ENCODE data around the gene RIOK1. TPM values are rescaled to one million over a fixed set of nuclear protein-coding genes. Genes with fewer than 3 reads are reported as not detected.

Gene RIOK1
- total and polyA plus RNA-seq, 2 of the 13 experiments (the other 11 are each of a cell fraction or from before 2014, with no cell fraction given) = 9.4 to 37.8 TPM

DNA sequence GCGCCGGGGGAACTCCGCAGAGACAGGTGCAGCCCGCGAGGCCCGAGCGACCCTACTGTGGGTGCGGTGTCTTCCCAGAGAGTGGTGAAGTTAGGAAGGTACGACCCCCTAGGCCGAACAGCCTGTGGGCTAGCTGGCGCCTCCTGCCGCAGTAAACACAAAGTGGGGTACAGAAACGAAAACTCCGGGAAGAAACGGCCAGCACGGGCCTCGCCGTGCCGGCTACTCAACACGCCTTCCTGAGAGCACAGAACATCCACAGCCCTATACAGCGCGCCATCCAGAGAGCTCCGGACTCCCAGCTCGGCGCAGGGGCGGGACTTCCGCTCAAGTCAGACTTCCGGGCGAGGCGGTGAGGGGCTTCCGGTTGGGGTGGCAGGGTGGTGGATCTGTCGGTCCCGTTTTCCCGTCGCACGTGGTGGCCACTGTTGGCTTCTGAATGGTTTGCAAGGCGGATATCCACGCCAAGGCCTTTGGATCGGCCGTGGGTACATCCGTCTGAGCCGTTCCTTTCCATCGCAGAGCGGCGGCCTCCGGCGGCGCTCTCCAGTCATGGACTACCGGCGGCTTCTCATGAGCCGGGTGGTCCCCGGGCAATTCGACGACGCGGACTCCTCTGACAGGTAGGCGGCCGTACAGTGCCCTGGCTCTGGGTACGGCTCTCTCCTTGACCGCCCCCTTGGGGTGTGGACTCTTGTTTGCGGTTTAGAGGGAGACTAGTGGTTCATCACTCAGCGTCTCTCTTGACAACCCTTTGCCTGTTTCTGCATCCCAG lies at the start of gene RIOK1, which contains the start of gene CAGE1 (continued):
- TF ChIP-seq ATF1 (CRISPR knock-in tag; IDR thresholded peaks at IDR 0.05) (peak; percentile 16; the same call in 1 of the 2 replicates), ZNF446 (CRISPR knock-in tag; IDR thresholded peaks at IDR 0.05) (peak; percentile 71), HMG20B (CRISPR knock-in tag; conservative IDR thresholded peaks at IDR 0.05) (0 out of 2 replicates have a peak, but pooled peaks have one; percentile 9), RCOR2 (CRISPR knock-in tag; IDR thresholded peaks at IDR 0.05) (no peak), ATF7-NPFF (CRISPR knock-in tag; IDR thresholded peaks at IDR 0.05; ENCODE audit: low read depth) (peak; percentile 88), FOXK1 (CRISPR knock-in tag; IDR thresholded peaks at IDR 0.05; ENCODE audit: borderline replicate concordance, low read depth) (peak; percentile 80), CCAR2 (optimal IDR thresholded peaks at IDR 0.05; ENCODE audit: low read depth, low read length) (no peak)

DNA sequence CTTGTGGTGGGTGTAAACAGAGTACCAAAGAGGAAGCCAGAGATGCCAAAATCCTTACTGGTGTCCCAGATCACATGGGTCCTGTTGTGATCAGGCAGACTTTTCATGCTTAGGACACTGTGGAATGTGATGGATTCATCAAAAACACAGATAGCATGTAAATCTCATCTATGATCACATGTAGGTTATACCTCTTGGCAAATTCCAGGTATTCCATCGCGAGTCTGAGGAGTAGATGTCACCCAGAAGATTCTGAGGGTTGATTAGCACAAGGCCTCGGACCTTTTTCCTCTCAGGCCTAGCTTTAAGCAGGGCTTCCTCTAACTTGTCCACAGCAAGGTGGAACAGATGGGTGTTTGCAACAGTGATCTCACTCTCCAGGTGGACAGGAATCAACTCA lies 48.3 kb upstream of the RIOK1 start:
- intact Hi-C loops (cut with micrococcal nuclease; ENCODE audit: unreplicated experiment) (no loop called here), in situ Hi-C loops (cut with HindIII; ENCODE audit: extremely low pct_ligation_motif_present, low pct_unique_long_range_greater_than_20kb) (no loop called here)
- no peaks in the 10 kb centered on the region for H4K20me1 ChIP-seq (ENCODE audit: insufficient read depth, low read length)
- peaks cover 35% of the 10 kb centered on the region for H3K4me1 ChIP-seq (ENCODE audit: insufficient read depth, low read length)
- no peak overlapping the region for H2AFZ ChIP-seq (ENCODE audit: low read length)
- no peak overlapping the region for H3K27ac ChIP-seq (ENCODE audit: extremely low read length, insufficient read depth, low read length)
- H3K9ac ChIP-seq (ENCODE audit: insufficient read depth, low read depth, low read length) = no peak overlapping the region
- no peaks in the 10 kb centered on the region; a peak in 1 of 5 replicates for H3K27me3 ChIP-seq (ENCODE audit: control insufficient read depth in 1 of 2, insufficient read depth in 2 of 2, low read length in 2 of 2)
- no peaks in the 10 kb centered on the region for H3K36me3 ChIP-seq (replicated peaks in 1 of 2; ENCODE audit: control insufficient read depth in 1 of 2, insufficient read depth in 2 of 2, low read length in 2 of 2)
- no peak for DNase-seq (ENCODE audit: low spot score)
- H3K4me3 ChIP-seq (replicated peaks in 1 of 3; ENCODE audit: insufficient read depth in 1 of 3, low read depth in 2 of 3, low read length in 3 of 3) = no peak overlapping the region
- ChIA-PET CTCF (ENCODE audit: low intra/inter-chr PET ratio, low total read pairs) (no interaction called here), POLR2A (interaction anchor here (1.2 to 2.4 kb wide), 2 partner anchors 48 to 70 kb away, joined by 5 to 7 read pairs; partner anchors contain the start of genes CAGE1 and RIOK1)
- H3K79me2 ChIP-seq (ENCODE audit: insufficient read depth, low read length) = no peaks in the 10 kb centered on the region
- no peaks in the 10 kb centered on the region for H3K9me3 ChIP-seq (ENCODE audit: low read length)
- no peak for FAIRE-seq
- H3K4me2 ChIP-seq (ENCODE audit: low read depth, low read length) = no peak overlapping the region
- no TSS peak for BruUV-seq (replicated peaks)
- WGBS (ENCODE audit: low lambda C conversion rate) = 75% methylated on average over 3 of the region's 3 CpGs
- no peak for ATAC-seq
- TF ChIP-seq POLR2G (IDR thresholded peaks at IDR 0.05; ENCODE audit: low read depth, low read length) (no peak), SAFB2 (CRISPR knock-in tag; IDR thresholded peaks at IDR 0.05; ENCODE audit: borderline replicate concordance, low read depth) (no peak), NONO (IDR thresholded peaks at IDR 0.05) (no peak), NONO (CRISPR knock-in tag; conservative IDR thresholded peaks at IDR 0.05) (no peak), ZNF333 (CRISPR knock-in tag; IDR thresholded peaks at IDR 0.05; ENCODE audit: borderline replicate concordance) (no peak), RAD21 (CRISPR knock-in tag; IDR thresholded peaks at IDR 0.05) (no peak), SP140L (CRISPR knock-in tag; IDR thresholded peaks at IDR 0.05; ENCODE audit: borderline replicate concordance) (no peak), MED1 (CRISPR knock-in tag; IDR thresholded peaks at IDR 0.05) (no peak)
- TF ChIP-seq, protein P1, sequence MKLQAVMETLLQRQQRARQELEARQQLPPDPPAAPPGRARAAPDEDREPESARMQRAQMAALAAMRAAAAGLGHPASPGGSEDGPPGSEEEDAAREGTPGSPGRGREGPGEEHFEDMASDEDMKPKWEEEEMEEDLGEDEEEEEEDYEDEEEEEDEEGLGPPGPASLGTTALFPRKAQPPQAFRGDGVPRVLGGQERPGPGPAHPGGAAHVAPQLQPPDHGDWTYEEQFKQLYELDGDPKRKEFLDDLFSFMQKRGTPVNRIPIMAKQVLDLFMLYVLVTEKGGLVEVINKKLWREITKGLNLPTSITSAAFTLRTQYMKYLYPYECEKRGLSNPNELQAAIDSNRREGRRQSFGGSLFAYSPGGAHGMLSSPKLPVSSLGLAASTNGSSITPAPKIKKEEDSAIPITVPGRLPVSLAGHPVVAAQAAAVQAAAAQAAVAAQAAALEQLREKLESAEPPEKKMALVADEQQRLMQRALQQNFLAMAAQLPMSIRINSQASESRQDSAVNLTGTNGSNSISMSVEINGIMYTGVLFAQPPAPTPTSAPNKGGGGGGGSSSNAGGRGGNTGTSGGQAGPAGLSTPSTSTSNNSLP (IDR thresholded peaks at IDR 0.05; ENCODE audit: low read depth, low read length) = no peak
- TF ChIP-seq, protein P2, sequence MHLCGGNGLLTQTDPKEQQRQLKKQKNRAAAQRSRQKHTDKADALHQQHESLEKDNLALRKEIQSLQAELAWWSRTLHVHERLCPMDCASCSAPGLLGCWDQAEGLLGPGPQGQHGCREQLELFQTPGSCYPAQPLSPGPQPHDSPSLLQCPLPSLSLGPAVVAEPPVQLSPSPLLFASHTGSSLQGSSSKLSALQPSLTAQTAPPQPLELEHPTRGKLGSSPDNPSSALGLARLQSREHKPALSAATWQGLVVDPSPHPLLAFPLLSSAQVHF (CRISPR knock-in tag; IDR thresholded peaks at IDR 0.05) = no peak
- TF ChIP-seq, protein P3, sequence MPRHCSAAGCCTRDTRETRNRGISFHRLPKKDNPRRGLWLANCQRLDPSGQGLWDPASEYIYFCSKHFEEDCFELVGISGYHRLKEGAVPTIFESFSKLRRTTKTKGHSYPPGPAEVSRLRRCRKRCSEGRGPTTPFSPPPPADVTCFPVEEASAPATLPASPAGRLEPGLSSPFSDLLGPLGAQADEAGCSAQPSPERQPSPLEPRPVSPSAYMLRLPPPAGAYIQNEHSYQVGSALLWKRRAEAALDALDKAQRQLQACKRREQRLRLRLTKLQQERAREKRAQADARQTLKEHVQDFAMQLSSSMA (CRISPR knock-in tag; IDR thresholded peaks at IDR 0.05) = no peak
- TF ChIP-seq, protein P4, sequence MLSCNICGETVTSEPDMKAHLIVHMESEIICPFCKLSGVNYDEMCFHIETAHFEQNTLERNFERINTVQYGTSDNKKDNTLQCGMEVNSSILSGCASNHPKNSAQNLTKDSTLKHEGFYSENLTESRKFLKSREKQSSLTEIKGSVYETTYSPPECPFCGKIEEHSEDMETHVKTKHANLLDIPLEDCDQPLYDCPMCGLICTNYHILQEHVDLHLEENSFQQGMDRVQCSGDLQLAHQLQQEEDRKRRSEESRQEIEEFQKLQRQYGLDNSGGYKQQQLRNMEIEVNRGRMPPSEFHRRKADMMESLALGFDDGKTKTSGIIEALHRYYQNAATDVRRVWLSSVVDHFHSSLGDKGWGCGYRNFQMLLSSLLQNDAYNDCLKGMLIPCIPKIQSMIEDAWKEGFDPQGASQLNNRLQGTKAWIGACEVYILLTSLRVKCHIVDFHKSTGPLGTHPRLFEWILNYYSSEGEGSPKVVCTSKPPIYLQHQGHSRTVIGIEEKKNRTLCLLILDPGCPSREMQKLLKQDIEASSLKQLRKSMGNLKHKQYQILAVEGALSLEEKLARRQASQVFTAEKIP (CRISPR knock-in tag; IDR thresholded peaks at IDR 0.05; ENCODE audit: borderline replicate concordance) = no peak

All from HepG2 (cell line).